GM19025 (cell line): ENCODE data around the gene RPGR.

Experiments
- ATAC-seq: cut with Tn5 transposase; IDR thresholded peaks from one replicate; pipeline ENCODE4 v1.9.1; 2021; ENCODE audit warnings: mild to moderate bottlenecking, low read depth, moderate library complexity; ENCODE audit not compliant: unreplicated experiment

The RPGR gene

GRCh38 chrX:38327007-38327774 is at the start of gene RPGR:
RPGR (minus strand) TSS chrX:38327509; CDS start chrX:38327367, 142 bp downstream.
- peak; percentile 93 for ATAC-seq

- no peak for ATAC-seq
Measured at GRCh38 chrX:38376747-38377146, 49.4 kb upstream of the RPGR start.

DNA sequence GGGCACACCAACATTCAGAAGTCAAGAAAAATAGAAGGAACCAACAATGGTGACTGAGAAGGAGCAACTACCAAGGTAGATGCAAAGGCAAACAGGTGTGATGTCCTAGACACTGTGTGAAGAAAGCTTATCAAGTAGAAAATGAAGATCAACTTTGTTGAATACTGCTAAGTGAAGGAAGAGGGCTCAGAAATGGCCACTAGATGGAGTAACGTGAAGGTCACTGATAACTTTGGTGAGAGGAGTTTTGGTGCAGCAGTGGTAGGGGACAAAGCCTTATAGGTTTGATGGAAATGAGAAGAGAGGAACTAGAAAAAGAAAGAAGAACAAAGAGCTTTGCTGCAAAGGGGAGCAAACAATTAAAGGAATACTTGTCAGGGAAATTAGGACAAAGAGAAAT is 48.6 kb upstream of the RPGR start:
- no peak for ATAC-seq

DNA sequence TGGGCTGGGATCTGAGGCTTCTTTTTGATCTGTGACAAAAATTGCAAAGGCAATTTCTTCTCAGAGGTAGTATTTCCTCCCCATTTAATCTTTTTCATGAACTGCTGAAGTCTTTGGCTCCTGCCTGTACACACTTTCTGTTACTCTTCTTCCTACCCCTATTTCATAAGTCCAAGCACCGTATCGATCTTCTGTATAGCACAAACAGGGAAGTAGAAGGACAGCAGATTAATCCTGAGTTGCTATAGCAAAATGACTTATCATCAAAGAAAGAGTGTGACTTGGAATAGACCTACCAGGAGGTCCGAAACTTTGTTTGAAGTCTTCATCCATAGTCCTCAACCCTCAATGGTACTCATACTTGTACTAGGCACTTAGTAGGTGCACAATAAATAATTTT is 47.1 kb upstream of the RPGR start:
- ATAC-seq: no peak

DNA sequence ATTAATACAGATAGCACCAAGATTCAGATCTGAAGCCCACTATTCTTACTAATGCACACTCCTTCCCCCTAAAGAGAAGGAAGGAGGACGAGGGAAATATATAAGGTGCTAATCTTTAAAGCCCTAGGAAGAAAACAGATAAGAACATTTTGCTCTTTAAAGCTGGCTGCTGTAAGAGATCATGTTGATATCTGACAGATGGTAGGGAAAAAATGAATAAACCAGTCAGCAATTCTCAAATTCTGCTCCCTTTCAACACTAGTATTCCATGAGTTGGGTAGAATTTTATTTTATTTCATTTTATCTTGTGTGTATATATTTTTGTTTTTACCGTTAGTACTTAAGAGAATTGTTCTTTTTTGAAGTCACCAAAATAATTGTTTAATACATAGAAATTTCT is 44.3 kb upstream of the RPGR start:
- ATAC-seq: no peak

GRCh38 chrX:38368774-38369173 is 41.5 kb upstream of the RPGR start:
- ATAC-seq: no peak

DNA sequence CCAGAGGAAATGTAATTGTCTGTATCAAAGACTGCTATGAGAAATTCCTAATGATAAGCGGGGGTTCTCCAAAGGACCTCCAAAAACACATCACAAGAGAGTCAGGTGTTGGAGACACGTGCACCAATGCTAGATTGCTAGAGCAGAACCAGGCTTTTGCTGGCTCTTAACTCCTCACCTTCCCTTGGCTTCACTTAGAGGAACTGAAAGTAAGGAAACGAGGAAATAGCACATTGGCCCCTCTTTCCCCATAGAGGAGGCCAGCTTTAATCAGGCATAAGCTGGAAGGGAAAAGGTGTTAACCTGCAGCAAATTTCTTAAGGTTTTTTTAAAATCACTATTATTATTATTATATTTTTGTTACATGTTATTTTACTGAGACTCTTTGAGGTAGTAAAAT is 38.6 kb upstream of the RPGR start:
- no peak for ATAC-seq

DNA sequence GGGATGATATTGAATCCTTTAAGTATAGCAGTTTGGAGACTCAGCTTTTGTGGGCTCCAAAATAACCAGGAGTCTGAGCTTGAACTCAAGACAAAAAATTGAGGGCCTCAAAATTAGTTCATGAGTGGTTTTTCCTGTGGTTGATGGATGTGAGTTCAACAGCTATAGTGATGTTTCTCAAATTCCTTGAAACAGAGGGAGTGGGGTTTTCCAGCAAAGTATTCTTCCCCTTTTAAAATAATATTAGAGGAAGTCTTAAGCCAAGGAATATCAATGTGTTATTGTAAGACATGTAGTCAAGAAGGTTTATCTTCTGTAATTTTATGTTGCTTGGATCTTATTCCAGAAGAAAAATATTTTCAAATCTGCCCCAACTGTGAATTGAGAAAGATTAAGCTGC is 35.7 kb upstream of the RPGR start:
- no peak for ATAC-seq

DNA sequence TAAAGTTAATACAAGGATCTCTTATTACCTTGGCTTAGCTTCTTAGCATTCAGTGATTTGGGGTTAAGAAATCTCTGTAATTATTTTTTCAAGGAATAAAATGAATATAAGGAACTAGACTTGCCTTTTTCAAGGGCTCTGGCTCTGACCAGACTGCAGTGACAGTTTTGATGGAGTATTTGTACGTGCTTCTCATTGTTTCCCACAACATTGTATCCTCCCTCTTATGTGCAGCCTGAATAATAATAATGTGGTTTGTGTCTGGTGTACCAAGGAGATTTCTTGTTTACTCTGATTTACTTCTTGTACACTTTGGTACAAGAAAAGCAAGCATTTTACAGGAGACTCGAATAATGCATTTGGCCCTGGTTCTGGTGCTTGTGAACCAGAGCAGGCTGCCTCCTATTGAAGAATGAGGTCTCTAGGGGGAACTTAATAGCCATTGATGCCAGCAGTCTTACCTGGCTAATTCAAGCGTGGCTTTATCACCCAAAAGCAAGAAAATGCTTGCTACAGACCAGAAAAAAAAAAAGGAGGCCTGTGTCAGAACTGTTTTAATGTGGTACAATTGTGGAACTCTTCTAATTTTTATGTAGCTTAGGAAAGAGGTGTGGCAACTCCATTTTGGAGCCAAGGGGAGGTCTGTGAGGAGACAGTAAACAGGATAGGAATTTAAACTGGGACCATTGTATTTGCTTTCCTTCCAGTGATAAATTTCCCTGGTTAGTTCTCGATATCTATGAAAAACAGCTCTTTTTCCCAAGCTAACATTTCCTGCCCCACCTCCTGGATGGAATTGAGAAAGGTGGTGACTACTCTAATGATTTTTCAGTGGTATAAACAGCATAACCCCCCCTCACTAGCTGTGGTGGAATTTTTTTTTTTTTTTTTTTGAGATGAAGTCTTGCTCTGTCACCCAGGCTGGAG is 30.7 kb upstream of the RPGR start:
- ATAC-seq: no peak

DNA sequence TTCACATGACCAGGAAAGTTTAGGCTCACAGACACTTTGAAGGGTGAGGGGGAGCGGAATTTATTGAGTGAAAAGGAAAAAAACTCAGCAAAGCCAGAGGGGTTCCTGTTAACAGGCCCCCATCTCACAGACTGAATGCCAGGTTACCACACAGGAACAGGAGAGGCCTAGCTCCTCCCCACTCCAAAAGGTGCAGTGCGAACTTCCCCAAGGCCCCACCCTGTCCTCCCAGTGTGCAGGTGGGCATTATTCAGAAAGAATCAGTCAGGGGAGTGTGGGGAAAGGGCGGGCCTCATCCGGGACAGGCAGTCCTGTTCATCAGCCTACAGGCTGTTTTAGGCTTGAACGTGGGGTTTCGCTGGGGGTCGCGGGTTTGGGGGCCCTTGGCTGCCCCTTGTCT is 29.1 kb upstream of the RPGR start:
- no peak for ATAC-seq

- ATAC-seq: no peak
Measured at GRCh38 chrX:38352362-38352761, 25.1 kb upstream of the RPGR start, which contains the start of gene OTC. OTC (plus strand) TSS chrX:38352604; CDS start chrX:38352697, 93 bp downstream.

DNA sequence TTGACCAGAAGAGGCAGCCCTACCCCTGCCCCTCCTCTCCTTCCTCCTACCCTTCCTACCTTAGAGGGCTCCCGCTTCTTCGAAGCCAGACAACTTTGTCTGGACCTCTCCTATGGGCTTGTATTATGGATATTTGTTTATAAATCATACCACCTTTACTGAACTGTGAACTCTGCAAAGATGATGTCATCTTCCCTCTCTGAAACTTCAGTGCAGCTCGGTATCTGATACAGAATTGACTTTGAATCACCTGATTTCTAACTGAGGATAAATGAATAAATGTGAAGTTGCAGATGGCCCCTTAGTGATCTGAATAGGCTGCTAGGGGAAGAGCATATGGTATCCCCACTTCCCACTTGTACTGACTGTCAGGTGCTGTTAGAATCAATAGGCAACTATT is 24.0 kb upstream of the RPGR start:
- ATAC-seq: no peak

GRCh38 chrX:38347136-38347535 is 19.8 kb upstream of the RPGR start:
- ATAC-seq: no peak

GRCh38 chrX:38346150-38346549 is 18.8 kb upstream of the RPGR start:
- ATAC-seq: no peak

DNA sequence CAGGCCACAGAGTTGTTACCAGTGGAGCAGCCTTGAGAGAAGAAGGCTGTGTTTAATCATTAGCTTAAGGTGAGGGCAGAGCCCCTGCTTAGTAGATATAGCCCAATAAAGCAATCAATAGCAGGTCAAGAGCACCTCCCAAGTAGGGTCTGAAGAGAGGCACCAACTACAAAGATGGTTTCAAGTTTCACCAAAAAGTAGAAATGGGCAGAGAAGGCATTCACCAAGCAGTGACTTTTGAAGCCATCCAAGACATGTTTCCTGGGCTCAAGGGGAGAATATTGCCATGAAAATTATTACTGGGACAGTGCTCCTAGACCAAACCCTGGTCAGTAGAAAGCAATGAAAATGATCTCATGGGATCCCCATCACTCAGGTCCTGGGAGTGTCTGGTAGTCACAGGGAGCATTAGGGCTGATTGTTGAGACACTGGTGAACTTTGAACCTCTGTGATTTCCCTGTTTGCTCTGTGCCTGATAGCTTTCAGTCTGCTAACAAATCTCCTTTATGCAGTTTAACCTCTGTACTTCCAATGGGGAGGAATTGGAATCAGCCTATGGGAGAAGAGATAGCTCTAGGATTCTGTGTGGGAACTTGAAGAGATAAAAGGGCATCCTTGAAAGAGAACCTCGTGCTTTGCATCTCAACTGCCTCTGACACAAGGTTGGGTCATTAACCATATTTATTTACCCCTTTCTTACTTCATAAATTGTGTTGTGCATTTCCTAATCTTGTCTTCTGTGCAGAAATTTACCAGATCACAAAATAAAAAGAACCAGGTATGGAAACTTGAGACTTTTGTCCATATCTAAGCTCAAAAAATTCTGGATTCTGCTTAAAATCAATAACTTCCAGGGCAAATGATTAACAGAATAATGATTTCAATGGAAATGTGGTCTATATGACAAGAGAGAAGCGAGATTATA is 15.8 kb upstream of the RPGR start:
- no peak for ATAC-seq

DNA sequence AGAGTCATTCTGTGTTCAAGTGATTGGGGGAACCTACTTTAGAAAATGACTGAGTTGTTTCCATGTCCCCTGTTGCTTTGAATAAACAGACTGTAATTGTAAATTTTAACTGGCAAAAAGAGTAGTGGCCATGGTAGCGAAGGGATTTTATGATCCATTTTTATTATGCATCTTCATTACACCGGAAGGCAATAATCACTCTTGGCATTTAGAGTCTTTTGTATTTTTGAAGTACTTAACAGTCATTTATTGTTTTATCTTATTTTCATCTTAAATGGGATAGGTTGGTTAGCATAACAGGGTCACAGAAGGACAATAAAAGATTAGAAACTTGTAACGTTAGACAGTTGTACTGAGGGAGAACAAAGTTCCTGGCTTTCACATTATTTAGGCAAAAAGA is 14.1 kb upstream of the RPGR start:
- ATAC-seq: no peak

DNA sequence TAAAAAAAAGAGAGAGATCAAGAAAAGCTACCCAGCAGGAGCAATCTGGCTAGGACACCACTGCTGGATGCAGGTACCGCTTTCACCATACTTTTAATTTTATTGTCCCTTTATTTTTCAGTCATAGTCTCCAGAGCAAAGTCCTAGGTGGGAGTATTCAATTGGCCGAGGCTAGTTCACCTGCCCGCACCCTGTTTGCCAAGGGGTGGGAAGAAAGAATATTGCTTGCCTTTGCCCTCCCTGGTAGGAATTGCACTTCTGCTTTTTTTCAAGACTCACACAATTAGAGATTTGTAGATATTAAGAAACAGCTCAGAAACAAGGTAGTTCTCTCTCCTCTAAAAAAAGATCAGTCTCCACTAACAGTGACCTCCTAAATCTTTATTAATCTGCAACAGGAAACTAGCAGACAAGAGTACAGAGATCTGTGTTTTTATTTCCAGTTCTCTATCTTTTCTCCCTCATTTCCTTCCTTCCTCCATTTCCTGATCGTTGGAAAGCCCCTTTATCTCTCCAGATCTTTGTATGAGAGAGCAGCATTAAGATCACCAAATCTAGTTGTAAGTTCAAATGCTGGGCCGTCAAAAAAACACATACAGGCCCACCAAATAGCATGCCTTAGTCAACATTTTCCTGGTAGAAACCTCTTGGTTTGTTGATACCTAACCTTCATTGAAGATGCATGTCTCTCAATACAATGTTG is 9.4 kb upstream of the RPGR start:
- no peak for ATAC-seq

DNA sequence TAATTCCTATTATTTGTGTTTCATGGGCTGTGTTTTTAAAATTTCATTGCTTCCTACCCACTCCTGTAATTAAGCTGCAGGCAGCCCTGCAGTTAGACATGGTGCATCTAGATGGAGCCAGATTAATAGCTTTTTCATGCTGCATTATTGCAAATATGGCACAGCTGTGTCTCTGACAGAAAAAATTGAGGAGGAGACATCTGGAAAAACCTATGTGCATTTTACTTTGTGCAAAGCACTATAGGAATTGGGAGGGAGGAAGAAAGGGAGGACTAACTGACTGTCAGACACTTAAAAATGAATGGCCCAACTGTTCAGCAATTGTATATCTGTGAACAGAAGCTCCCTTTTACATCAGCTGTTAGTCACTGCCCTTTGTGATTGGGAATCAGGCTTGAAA is 8.1 kb upstream of the RPGR start:
- ATAC-seq: no peak

DNA sequence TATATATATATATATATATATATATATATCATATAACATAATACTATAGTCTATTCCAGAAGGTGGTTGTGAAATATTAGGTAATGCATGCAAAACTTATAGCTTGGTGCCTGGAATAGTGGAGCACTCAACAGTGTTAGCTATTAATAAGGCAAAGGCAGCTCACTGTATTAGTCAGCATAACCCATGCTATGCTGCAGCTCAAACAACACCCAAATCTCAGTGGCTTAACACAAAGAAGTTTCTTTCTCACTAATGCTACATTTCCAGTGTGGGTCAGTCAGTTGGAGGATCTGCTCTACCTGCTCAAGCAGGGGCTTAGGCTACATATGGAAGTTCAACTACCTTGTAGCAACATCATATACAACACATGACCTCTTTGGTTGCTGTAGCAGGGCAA is 5.2 kb upstream of the RPGR start:
- peak; percentile 64 for ATAC-seq

GRCh38 chrX:38327775-38328081 is 419 bp upstream of the RPGR start:
- ATAC-seq: no peak
